HEK293T (cell line): ENCODE results near the gene CAMK2B.
A peak's percentile ranks its signal among the peaks of the same experiment; 100 is the strongest.

Experiments
- CTCF ChIA-PET: fragments of 350-600 bp; formaldehyde crosslinking; extraction: SDS; loops from one replicate; lab custom pipeline; 2021; ENCODE audit warnings: antibody characterized with exemption, inconsistent platforms; lab: Yijun Ruan, JAX
- POLR2A ChIA-PET: fragments of 350-600 bp; formaldehyde crosslinking; extraction: SDS; loops from one replicate; lab custom pipeline; 2020; ENCODE audit warnings: antibody characterized with exemption, inconsistent platforms; lab: Yijun Ruan, JAX
- DNase-seq: peaks from one replicate; pipeline ENCODE4 v3.0.0; 2012; ENCODE audit warnings: mixed read lengths; ENCODE audit errors: extremely low spot score
- ARNT ChIP-seq: fragments of 450-650 bp; IDR thresholded peaks from 2 replicates; pipeline ENCODE4 v1.6.1; 2017; ENCODE audit warnings: mild to moderate bottlenecking
- BHLHE40 ChIP-seq: fragments of 450-650 bp; IDR thresholded peaks from 2 replicates; pipeline ENCODE4 v1.6.1; 2016; ENCODE audit warnings: mild to moderate bottlenecking, moderate library complexity, borderline replicate concordance
- CTBP1 ChIP-seq: fragments of 450-650 bp; IDR thresholded peaks from 2 replicates; pipeline ENCODE4 v1.6.1; 2016; ENCODE audit warnings: borderline replicate concordance
- ELF4 ChIP-seq: fragments of 450-650 bp; IDR thresholded peaks from 2 replicates; pipeline ENCODE4 v1.6.1; 2017; ENCODE audit warnings: antibody characterized with exemption
- FOXA1 ChIP-seq: fragments of 450-650 bp; IDR thresholded peaks from 2 replicates; pipeline ENCODE4 v1.6.1; 2016; ENCODE audit warnings: mild to moderate bottlenecking
- FOXK2 ChIP-seq: fragments of 450-650 bp; IDR thresholded peaks from 2 replicates; pipeline ENCODE4 v1.6.1; 2016; ENCODE audit warnings: mild to moderate bottlenecking
- FOXM1 ChIP-seq: fragments of 450-650 bp; IDR thresholded peaks from 2 replicates; pipeline ENCODE4 v1.6.1; 2017; ENCODE audit warnings: mild to moderate bottlenecking, borderline replicate concordance
- HDGF ChIP-seq: fragments of 450-650 bp; IDR thresholded peaks from 2 replicates; pipeline ENCODE4 v1.6.1; 2017; ENCODE audit warnings: antibody characterized with exemption, borderline replicate concordance
- L3MBTL2 ChIP-seq: fragments of 450-650 bp; conservative IDR thresholded peaks from 2 replicates; pipeline ENCODE4 v1.6.1; 2016; ENCODE audit warnings: mild to moderate bottlenecking
- LEF1 ChIP-seq: fragments of 450-650 bp; IDR thresholded peaks from 2 replicates; pipeline ENCODE4 v1.6.1; 2017; ENCODE audit warnings: mild to moderate bottlenecking, borderline replicate concordance
- NFRKB ChIP-seq: fragments of 450-650 bp; IDR thresholded peaks from 2 replicates; pipeline ENCODE4 v1.6.1; 2016; ENCODE audit warnings: mild to moderate bottlenecking, moderate library complexity
- PKNOX1 ChIP-seq: fragments of 450-650 bp; IDR thresholded peaks from 2 replicates; pipeline ENCODE4 v1.6.1; 2016
- SP1 ChIP-seq: fragments of 450-650 bp; IDR thresholded peaks from 2 replicates; pipeline ENCODE4 v1.6.1; 2017
- SUZ12 ChIP-seq: fragments of 450-650 bp; IDR thresholded peaks from 2 replicates; pipeline ENCODE4 v1.6.1; 2016; ENCODE audit warnings: mild to moderate bottlenecking
- TARDBP ChIP-seq: fragments of 450-650 bp; IDR thresholded peaks from 2 replicates; pipeline ENCODE4 v1.6.1; 2016
- ZNF384 ChIP-seq: fragments of 450-650 bp; IDR thresholded peaks from 2 replicates; pipeline ENCODE4 v1.6.1; 2016

The CAMK2B gene

GRCh38 chr7:44187636-44188416, 137.6 kb downstream of the CAMK2B start:
- TF ChIP-seq CTBP1 (no peak), PKNOX1 (no peak), ELF4 (no peak), NFRKB (no peak), HDGF (no peak), L3MBTL2 (no peak), ARNT (no peak), FOXA1 (no peak), LEF1 (no peak), BHLHE40 (no peak), ZNF384 (no peak), FOXK2 (no peak), SUZ12 (no peak), SP1 (no peak), TARDBP (no peak)
- DNase-seq: no peak
- ChIA-PET POLR2A (no interaction called here), CTCF (interaction anchor here (0.7 to 1.4 kb wide), 2 partner anchors 9 to 115 kb away, joined by 3 to 4 read pairs; no protein-coding TSS in a partner anchor)

GRCh38 chr7:44186736-44187135, 138.7 kb downstream of the CAMK2B start:
- no peak for DNase-seq
- TF ChIP-seq HDGF (no peak), PKNOX1 (no peak), FOXM1 (no peak), ELF4 (no peak), CTBP1 (no peak), BHLHE40 (no peak)
- POLR2A ChIA-PET: no interaction called here
- CTCF ChIA-PET: interaction anchor here (0.7 kb wide), 1 partner anchor 114 kb away, joined by 3 read pairs; no protein-coding TSS in a partner anchor

GRCh38 chr7:44185729-44186128, 139.7 kb downstream of the CAMK2B start:
- no peak for DNase-seq
- no peak for TF ChIP-seq FOXK2
- no peak for TF ChIP-seq ZNF384
- no peak for TF ChIP-seq L3MBTL2
- no peak for TF ChIP-seq CTBP1
- TF ChIP-seq PKNOX1: no peak
- no peak for TF ChIP-seq TARDBP
- TF ChIP-seq SUZ12: no peak
- TF ChIP-seq SP1: no peak
- no peak for TF ChIP-seq LEF1
- TF ChIP-seq ARNT: no peak
- TF ChIP-seq HDGF: no peak
- no peak for TF ChIP-seq FOXA1
- TF ChIP-seq NFRKB: no peak
- no peak for TF ChIP-seq FOXM1
- TF ChIP-seq BHLHE40: no peak
- no peak for TF ChIP-seq ELF4
- POLR2A ChIA-PET: no interaction called here
- CTCF ChIA-PET: no interaction called here

- no peak for TF ChIP-seq NFRKB
- TF ChIP-seq CTBP1: no peak
- no peak for TF ChIP-seq FOXA1
- TF ChIP-seq HDGF: no peak
- TF ChIP-seq L3MBTL2: no peak
- TF ChIP-seq PKNOX1: no peak
- DNase-seq: no peak
- ChIA-PET CTCF (no interaction called here), POLR2A (no interaction called here)
These were observed 140.4 kb downstream of the CAMK2B start for GRCh38 chr7:44184873-44185446.

- DNase-seq: peak; percentile 22
- ChIA-PET POLR2A (no interaction called here), CTCF (no interaction called here)
- TF ChIP-seq ELF4: no peak
- no peak for TF ChIP-seq SUZ12
- TF ChIP-seq HDGF: no peak
- no peak for TF ChIP-seq ARNT
- no peak for TF ChIP-seq TARDBP
- TF ChIP-seq CTBP1: no peak
- no peak for TF ChIP-seq L3MBTL2
- TF ChIP-seq FOXM1: no peak
- no peak for TF ChIP-seq FOXA1
- TF ChIP-seq FOXK2: no peak
- TF ChIP-seq PKNOX1: no peak
- TF ChIP-seq BHLHE40: no peak
- TF ChIP-seq LEF1: no peak
- no peak for TF ChIP-seq NFRKB
- no peak for TF ChIP-seq SP1
- TF ChIP-seq ZNF384: no peak
These were observed 141.1 kb downstream of the CAMK2B start for GRCh38 chr7:44184206-44184872.
